Measurements from ENCODE around the gene NSD2.

NSD2 gene

DNA sequence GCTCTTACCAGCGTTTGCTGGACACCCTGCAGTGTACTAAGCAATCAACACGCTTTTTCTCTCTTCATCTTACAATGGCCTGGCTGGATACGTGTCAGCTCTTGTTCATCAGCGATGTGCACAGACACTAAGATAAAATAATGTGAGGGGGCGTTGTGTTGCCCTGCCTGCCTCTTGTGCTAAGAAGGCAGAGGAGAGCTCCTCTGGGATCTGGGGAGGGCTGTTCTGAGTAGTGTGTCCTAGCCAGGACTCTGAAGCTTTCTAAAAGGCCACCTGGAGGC, 87.9 kb downstream of the NSD2 start:
- Histone ChIP-seq H3K27me3 (ENCODE audit: control insufficient read depth in 1 of 2, insufficient read depth in 2 of 2, low read length in 2 of 2) (no peaks in the 10 kb centered on the region), H3K4me3 (ENCODE audit: low read length in 2 of 2) (no peak overlapping the region), H3K27ac (ENCODE audit: low read length) (no peak overlapping the region), H3K36me3 (ENCODE audit: control insufficient read depth in 2 of 2, insufficient read depth in 2 of 2, low read length in 2 of 2) (peaks cover 41 to 54% of the 10 kb centered on the region in 2 donors), H3K9ac (ENCODE audit: low read length in 2 of 2) (no peak overlapping the region), H3K9me3 (ENCODE audit: control insufficient read depth in 2 of 2, low read length in 2 of 2) (no peaks in the 10 kb centered on the region), H3K4me1 (ENCODE audit: control insufficient read depth, insufficient read depth, low read length) (no peaks in the 10 kb centered on the region)

- Histone ChIP-seq H3K9ac (ENCODE audit: low read length in 2 of 2) (no peak overlapping the region), H3K27me3 (ENCODE audit: control insufficient read depth in 1 of 2, insufficient read depth in 2 of 2, low read length in 2 of 2) (no peaks in the 10 kb centered on the region), H3K9me3 (ENCODE audit: control insufficient read depth in 2 of 2, low read length in 2 of 2) (no peaks in the 10 kb centered on the region), H3K36me3 (ENCODE audit: control insufficient read depth in 2 of 2, insufficient read depth in 2 of 2, low read length in 2 of 2) (peaks cover 40 to 54% of the 10 kb centered on the region in 2 donors), H3K4me3 (ENCODE audit: low read length in 2 of 2) (no peak overlapping the region), H3K27ac (ENCODE audit: low read length) (no peak overlapping the region), H3K4me1 (ENCODE audit: control insufficient read depth, insufficient read depth, low read length) (no peaks in the 10 kb centered on the region)
These were observed 89.1 kb downstream of the NSD2 start for GRCh38 chr4:1960170-1960825.

DNA sequence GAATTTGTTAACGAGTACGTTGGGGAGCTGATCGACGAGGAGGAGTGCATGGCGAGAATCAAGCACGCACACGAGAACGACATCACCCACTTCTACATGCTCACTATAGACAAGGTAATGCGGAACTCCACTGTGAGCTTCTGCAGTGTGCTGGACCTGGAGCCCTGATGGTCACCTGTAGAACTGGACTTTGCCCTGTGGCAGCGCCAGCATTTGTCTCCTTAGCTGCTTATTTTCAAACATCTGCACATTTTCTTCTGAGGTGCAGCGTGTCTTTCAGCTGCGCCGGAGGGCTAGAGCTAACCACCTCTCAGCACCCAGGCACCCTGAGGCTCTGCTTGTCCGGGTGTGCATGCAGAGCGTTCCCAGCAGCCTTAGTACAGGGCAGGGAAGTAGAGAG, 89.8 kb downstream of the NSD2 start:
- Histone ChIP-seq H3K27ac (ENCODE audit: low read length) (no peak overlapping the region), H3K36me3 (ENCODE audit: control insufficient read depth in 2 of 2, insufficient read depth in 2 of 2, low read length in 2 of 2) (peaks cover 40 to 47% of the 10 kb centered on the region in 2 donors), H3K4me3 (ENCODE audit: low read length in 2 of 2) (no peak overlapping the region), H3K4me1 (ENCODE audit: control insufficient read depth, insufficient read depth, low read length) (no peaks in the 10 kb centered on the region), H3K9me3 (ENCODE audit: control insufficient read depth in 2 of 2, low read length in 2 of 2) (no peaks in the 10 kb centered on the region), H3K9ac (ENCODE audit: low read length in 2 of 2) (no peak overlapping the region), H3K27me3 (ENCODE audit: control insufficient read depth in 1 of 2, insufficient read depth in 2 of 2, low read length in 2 of 2) (no peaks in the 10 kb centered on the region)

GRCh38 chr4:1961563-1961962, 90.4 kb downstream of the NSD2 start:
- no peak overlapping the region for H3K4me3 ChIP-seq (ENCODE audit: low read length in 2 of 2)
- H3K4me1 ChIP-seq (ENCODE audit: control insufficient read depth, insufficient read depth, low read length) = no peaks in the 10 kb centered on the region
- H3K27me3 ChIP-seq (ENCODE audit: control insufficient read depth in 1 of 2, insufficient read depth in 2 of 2, low read length in 2 of 2) = no peaks in the 10 kb centered on the region
- H3K9me3 ChIP-seq (ENCODE audit: control insufficient read depth in 2 of 2, low read length in 2 of 2) = no peaks in the 10 kb centered on the region
- H3K27ac ChIP-seq (ENCODE audit: low read length) = no peak overlapping the region
- peaks cover 37 to 45% of the 10 kb centered on the region in 2 donors for H3K36me3 ChIP-seq (ENCODE audit: control insufficient read depth in 2 of 2, insufficient read depth in 2 of 2, low read length in 2 of 2)
- H3K9ac ChIP-seq (ENCODE audit: low read length in 2 of 2) = no peak overlapping the region

DNA sequence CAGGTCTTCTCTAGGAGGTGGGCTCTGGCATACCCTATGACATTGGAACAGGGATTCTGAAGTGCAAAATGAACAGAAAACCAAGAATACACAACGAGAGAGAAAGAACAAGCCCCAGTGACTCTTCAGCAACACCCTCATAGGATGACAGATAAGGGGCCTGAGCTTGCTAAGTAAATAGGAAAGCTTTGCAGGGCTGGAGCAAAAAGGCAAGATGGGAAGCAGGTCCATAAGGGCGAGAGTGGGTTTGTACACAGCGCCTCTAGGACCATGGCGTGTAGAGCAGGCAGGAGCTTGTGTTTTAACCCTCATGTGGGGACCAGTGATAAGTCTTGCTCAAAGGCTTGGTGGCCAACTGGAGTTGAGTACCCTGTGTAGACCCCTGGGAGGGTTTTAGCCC, 91.8 kb downstream of the NSD2 start:
- H3K36me3 ChIP-seq (ENCODE audit: control insufficient read depth in 2 of 2, insufficient read depth in 2 of 2, low read length in 2 of 2) = peaks cover 28 to 42% of the 10 kb centered on the region in 2 donors
- H3K27me3 ChIP-seq (ENCODE audit: control insufficient read depth in 1 of 2, insufficient read depth in 2 of 2, low read length in 2 of 2) = no peaks in the 10 kb centered on the region
- no peak overlapping the region for H3K27ac ChIP-seq (ENCODE audit: low read length)
- no peak overlapping the region for H3K4me3 ChIP-seq (ENCODE audit: low read length in 2 of 2)
- no peaks in the 10 kb centered on the region for H3K9me3 ChIP-seq (ENCODE audit: control insufficient read depth in 2 of 2, low read length in 2 of 2)
- H3K4me1 ChIP-seq (ENCODE audit: control insufficient read depth, insufficient read depth, low read length) = no peaks in the 10 kb centered on the region
- H3K9ac ChIP-seq (ENCODE audit: low read length in 2 of 2) = no peak overlapping the region

DNA sequence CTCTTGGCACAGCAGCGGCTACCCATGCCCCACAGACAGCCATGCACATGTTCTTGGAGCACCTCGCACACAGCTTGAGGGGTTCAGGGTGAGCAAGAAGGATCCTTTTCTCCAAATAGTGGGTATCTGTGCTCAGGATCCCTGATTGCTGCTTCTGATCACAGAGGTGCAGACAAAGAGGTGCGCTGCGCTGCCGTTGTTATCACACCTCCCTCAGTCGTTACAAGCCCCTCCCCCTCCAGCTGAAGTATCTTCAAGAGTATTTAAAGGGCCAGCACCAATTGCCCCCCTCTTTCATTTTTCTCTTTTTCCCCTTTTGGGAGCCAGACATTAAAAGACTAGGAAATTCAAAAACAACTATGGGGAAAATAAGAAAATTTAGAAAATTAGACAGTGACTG, 93.2 kb downstream of the NSD2 start:
- Histone ChIP-seq H3K4me3 (ENCODE audit: low read length in 2 of 2) (no peak overlapping the region), H3K27me3 (ENCODE audit: control insufficient read depth in 1 of 2, insufficient read depth in 2 of 2, low read length in 2 of 2) (no peaks in the 10 kb centered on the region), H3K9me3 (ENCODE audit: control insufficient read depth in 2 of 2, low read length in 2 of 2) (no peaks in the 10 kb centered on the region), H3K9ac (ENCODE audit: low read length in 2 of 2) (no peak overlapping the region), H3K4me1 (ENCODE audit: control insufficient read depth, insufficient read depth, low read length) (no peaks in the 10 kb centered on the region), H3K36me3 (ENCODE audit: control insufficient read depth in 2 of 2, insufficient read depth in 2 of 2, low read length in 2 of 2) (peaks cover 25 to 33% of the 10 kb centered on the region in 2 donors), H3K27ac (ENCODE audit: low read length) (no peak overlapping the region)

DNA sequence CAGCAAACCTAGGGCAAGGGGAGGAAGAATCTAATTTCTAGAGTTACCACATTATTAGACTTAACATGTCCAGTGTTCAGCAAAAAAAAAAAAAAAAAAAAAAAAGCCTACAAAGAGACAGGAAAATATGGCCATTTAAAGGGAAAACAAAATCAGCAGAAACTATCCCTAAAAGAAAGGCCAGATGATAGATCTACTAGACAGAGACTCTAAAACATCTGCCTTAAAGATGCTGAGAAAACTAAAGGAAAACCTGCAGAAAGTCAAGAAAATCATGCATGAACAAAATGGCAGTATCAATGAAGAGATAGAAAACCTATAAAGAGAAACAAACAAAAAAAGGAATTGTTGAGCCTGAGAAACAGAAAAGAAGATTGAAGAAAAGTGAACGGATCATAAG, 93.8 kb downstream of the NSD2 start:
- no peaks in the 10 kb centered on the region for H3K9me3 ChIP-seq (ENCODE audit: control insufficient read depth in 2 of 2, low read length in 2 of 2)
- H3K27ac ChIP-seq (ENCODE audit: low read length) = no peak overlapping the region
- no peaks in the 10 kb centered on the region for H3K4me1 ChIP-seq (ENCODE audit: control insufficient read depth, insufficient read depth, low read length)
- H3K4me3 ChIP-seq (ENCODE audit: low read length in 2 of 2) = no peak overlapping the region
- H3K27me3 ChIP-seq (ENCODE audit: control insufficient read depth in 1 of 2, insufficient read depth in 2 of 2, low read length in 2 of 2) = no peaks in the 10 kb centered on the region
- H3K9ac ChIP-seq (ENCODE audit: low read length in 2 of 2) = no peak overlapping the region
- H3K36me3 ChIP-seq (ENCODE audit: control insufficient read depth in 2 of 2, insufficient read depth in 2 of 2, low read length in 2 of 2) = peaks cover 25 to 28% of the 10 kb centered on the region in 2 donors

- Histone ChIP-seq H3K36me3 (ENCODE audit: control insufficient read depth in 2 of 2, insufficient read depth in 2 of 2, low read length in 2 of 2) (peaks cover 15 to 17% of the 10 kb centered on the region in 2 donors), H3K4me1 (ENCODE audit: control insufficient read depth, insufficient read depth, low read length) (no peaks in the 10 kb centered on the region), H3K9me3 (ENCODE audit: control insufficient read depth in 2 of 2, low read length in 2 of 2) (no peaks in the 10 kb centered on the region), H3K27ac (ENCODE audit: low read length) (no peak overlapping the region), H3K27me3 (ENCODE audit: control insufficient read depth in 1 of 2, insufficient read depth in 2 of 2, low read length in 2 of 2) (no peaks in the 10 kb centered on the region), H3K9ac (ENCODE audit: low read length in 2 of 2) (no peak overlapping the region), H3K4me3 (ENCODE audit: low read length in 2 of 2) (no peak overlapping the region)
These were observed 96.4 kb downstream of the NSD2 start for GRCh38 chr4:1967512-1968149.

DNA sequence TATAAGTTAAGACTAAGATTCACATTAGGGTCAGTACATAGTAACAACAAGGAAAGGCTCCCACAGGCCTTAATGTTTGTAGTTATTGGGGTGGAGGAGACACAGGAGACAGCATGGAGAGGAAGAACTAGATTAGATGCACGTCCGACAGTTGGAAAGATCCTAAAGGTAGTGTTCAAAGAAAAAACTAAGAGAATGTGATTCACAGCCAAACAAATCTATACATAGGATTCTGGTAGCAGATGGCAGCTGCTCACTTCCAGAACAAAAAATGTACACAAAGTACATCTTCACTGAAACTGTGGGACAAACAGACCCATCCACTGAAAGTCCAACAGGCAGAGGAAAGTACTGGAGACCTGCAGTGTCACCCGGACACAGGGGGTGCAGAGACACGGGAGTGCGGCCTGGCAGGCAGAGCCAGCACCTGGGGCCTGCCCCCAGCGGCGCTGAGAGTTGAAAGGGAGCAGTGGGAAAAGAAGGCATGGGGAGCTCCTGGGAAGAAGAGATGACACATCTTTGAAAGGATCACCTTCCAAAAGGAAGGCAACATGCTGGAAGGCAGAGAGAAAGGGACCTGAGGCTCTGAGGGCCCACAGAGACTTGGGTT, 97.6 kb downstream of the NSD2 start:
- Histone ChIP-seq H3K36me3 (ENCODE audit: control insufficient read depth in 2 of 2, insufficient read depth in 2 of 2, low read length in 2 of 2) (peaks cover 8 to 12% of the 10 kb centered on the region in 2 donors), H3K27me3 (ENCODE audit: control insufficient read depth in 1 of 2, insufficient read depth in 2 of 2, low read length in 2 of 2) (no peaks in the 10 kb centered on the region), H3K9me3 (ENCODE audit: control insufficient read depth in 2 of 2, low read length in 2 of 2) (no peaks in the 10 kb centered on the region), H3K4me3 (ENCODE audit: low read length in 2 of 2) (no peak overlapping the region), H3K9ac (ENCODE audit: low read length in 2 of 2) (no peak overlapping the region), H3K27ac (ENCODE audit: low read length) (no peak overlapping the region), H3K4me1 (ENCODE audit: control insufficient read depth, insufficient read depth, low read length) (no peaks in the 10 kb centered on the region)

DNA sequence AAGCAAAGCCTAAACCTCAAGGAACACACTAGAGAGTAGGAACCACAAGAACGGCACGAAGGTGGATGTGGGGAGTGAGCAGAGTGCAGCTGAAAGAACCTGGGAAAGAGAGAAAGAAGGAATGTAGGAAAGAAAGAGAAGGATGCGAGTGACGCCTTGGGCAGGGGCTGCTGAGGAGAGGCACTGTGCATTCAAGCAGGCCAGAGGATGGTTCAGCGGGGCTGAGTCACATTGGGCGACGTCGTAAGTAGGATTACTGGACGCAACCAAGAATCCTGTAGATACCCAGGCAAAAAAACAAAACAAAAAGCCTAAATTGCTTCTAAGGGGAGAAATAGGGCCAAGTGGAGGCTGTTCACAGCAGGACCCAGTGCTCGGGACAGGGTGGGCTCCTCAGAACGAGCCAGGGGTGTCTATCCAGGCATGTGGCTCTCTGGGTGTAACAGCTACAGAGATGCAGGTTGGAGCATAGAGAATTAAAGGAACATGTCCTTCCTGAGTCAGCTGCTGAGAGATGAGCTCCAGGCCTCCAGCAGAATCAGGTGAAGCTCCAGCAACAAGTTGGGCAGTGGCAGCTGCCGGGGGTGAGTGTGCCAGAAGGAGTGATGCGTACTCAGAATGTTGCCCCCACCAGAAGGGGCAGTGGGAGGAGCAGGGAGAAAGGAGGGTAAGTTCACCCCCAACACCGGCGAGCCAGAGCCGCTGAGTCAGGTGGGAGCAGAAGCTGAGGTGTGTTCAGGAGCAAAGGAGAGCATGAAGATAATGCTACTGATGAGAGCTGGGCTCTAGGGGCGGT, 98.9 kb downstream of the NSD2 start:
- peaks cover 11 to 19% of the 10 kb centered on the region in 2 donors for H3K36me3 ChIP-seq (ENCODE audit: control insufficient read depth in 2 of 2, insufficient read depth in 2 of 2, low read length in 2 of 2)

More for the DNA sequence above, 98.9 kb downstream of the NSD2 start:
- no peak overlapping the region for H3K27ac ChIP-seq (ENCODE audit: low read length)
- no peaks in the 10 kb centered on the region for H3K4me1 ChIP-seq (ENCODE audit: control insufficient read depth, insufficient read depth, low read length)
- H3K4me3 ChIP-seq (ENCODE audit: low read length in 2 of 2) = no peak overlapping the region
- no peak overlapping the region for H3K9ac ChIP-seq (ENCODE audit: low read length in 2 of 2)
- H3K9me3 ChIP-seq (ENCODE audit: control insufficient read depth in 2 of 2, low read length in 2 of 2) = no peaks in the 10 kb centered on the region
- no peaks in the 10 kb centered on the region for H3K27me3 ChIP-seq (ENCODE audit: control insufficient read depth in 1 of 2, insufficient read depth in 2 of 2, low read length in 2 of 2)
